Measurements from ENCODE around the gene ART4. TPM values are rescaled to one million over a fixed set of nuclear protein-coding genes. Genes with fewer than 3 reads are reported as not detected.

ART4 gene
- polyA plus RNA-seq, 1 experiment: not detected

DNA sequence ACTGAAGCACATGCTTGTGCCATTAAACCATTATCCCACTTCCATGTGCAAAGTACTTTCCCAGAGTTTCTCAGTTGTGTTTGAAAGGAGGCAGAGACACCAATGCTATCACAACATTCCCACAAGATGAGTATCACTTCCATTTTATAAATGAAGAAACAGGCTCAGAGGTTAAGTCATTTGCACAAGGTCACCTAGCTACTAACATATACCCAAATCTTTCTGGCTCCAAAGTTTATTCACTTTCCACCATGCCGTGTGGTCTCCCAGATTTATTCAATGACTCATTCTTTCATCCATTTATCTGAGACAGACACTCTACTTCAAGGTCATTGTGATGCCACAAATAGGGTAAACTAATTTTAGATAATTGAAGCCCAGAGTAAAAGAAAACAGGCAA lies 9.4 kb downstream of the ART4 start:
- ChIA-PET CTCF (no interaction called here), POLR2A (no interaction called here)
- Histone ChIP-seq H3K9me3 (ENCODE audit: control insufficient read depth, insufficient read depth, low read length) (no peaks in the 10 kb centered on the region), H3K27ac (ENCODE audit: low read depth, low read length) (no peak overlapping the region), H3K27me3 (ENCODE audit: control insufficient read depth, insufficient read depth, low read length) (no peaks in the 10 kb centered on the region), H3K4me3 (ENCODE audit: low read depth, low read length) (no peak overlapping the region)
- TF ChIP-seq, protein P1, sequence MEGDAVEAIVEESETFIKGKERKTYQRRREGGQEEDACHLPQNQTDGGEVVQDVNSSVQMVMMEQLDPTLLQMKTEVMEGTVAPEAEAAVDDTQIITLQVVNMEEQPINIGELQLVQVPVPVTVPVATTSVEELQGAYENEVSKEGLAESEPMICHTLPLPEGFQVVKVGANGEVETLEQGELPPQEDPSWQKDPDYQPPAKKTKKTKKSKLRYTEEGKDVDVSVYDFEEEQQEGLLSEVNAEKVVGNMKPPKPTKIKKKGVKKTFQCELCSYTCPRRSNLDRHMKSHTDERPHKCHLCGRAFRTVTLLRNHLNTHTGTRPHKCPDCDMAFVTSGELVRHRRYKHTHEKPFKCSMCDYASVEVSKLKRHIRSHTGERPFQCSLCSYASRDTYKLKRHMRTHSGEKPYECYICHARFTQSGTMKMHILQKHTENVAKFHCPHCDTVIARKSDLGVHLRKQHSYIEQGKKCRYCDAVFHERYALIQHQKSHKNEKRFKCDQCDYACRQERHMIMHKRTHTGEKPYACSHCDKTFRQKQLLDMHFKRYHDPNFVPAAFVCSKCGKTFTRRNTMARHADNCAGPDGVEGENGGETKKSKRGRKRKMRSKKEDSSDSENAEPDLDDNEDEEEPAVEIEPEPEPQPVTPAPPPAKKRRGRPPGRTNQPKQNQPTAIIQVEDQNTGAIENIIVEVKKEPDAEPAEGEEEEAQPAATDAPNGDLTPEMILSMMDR (IDR thresholded peaks at IDR 0.05; ENCODE audit: low read depth, low read length): no peak
- no peak for DNase-seq (ENCODE audit: low read depth, low spot score)

DNA sequence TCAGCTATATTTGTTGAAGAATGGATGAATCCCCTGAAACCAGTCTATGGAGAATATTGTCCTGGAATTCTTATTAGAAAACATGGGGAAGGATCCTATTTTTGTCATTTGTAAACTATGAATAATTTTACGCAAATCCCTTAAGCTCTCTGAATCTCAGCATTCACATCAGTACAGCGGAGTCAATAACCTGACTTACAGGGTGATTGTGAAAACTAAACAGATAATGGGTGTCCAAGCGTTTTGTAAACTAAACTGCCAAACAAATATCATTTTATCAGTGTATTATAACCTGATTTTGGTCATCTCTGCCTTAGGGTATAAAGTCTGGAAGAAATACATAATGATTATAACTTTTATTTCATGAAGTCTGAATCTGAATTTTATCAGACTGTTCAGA lies 10.0 kb downstream of the ART4 start:
- Histone ChIP-seq H3K4me3 (ENCODE audit: low read depth, low read length) (no peak overlapping the region), H3K27me3 (ENCODE audit: control insufficient read depth, insufficient read depth, low read length) (no peaks in the 10 kb centered on the region), H3K9me3 (ENCODE audit: control insufficient read depth, insufficient read depth, low read length) (no peaks in the 10 kb centered on the region), H3K27ac (ENCODE audit: low read depth, low read length) (no peak overlapping the region)
- ChIA-PET POLR2A (interaction anchor here (0.9 kb wide), 1 partner anchor 162 kb away, joined by 3 read pairs; no protein-coding TSS in a partner anchor), CTCF (interaction anchor here (0.7 to 2.7 kb wide), 2 partner anchors 32 to 162 kb away, joined by 3 to 8 read pairs; no protein-coding TSS in a partner anchor)
- no peak for DNase-seq (ENCODE audit: low read depth, low spot score)
- TF ChIP-seq, protein P1 (IDR thresholded peaks at IDR 0.05; ENCODE audit: low read depth, low read length): no peak

DNA sequence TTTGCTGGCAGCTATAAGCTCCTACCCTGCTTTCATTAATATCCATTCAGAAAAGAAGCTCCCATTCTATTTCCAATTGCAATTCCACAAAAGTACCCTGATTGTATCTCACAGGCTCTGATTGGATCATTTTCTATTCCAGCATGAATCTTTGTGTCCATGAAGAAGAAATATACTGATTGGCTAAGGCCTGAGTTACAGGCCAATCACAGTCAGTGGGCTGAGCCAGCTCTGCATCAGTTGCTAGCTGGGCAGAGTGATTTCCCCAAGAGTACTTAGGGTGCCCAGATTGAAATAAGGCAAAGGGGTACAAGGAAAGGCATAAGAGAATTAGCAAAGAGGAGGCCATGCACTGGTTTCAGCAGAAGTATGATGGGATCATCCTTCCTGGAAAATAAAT lies 14.4 kb downstream of the ART4 start:
- H3K4me3 ChIP-seq (ENCODE audit: low read depth, low read length): no peak overlapping the region
- POLR2A ChIA-PET: no interaction called here
- H3K27ac ChIP-seq (ENCODE audit: low read depth, low read length): no peak overlapping the region
- TF ChIP-seq, protein P1 (IDR thresholded peaks at IDR 0.05; ENCODE audit: low read depth, low read length): no peak
- CTCF ChIA-PET: no interaction called here
- no peak for DNase-seq (ENCODE audit: low read depth, low spot score)
- no peaks in the 10 kb centered on the region for H3K9me3 ChIP-seq (ENCODE audit: control insufficient read depth, insufficient read depth, low read length)
- H3K27me3 ChIP-seq (ENCODE audit: control insufficient read depth, insufficient read depth, low read length): no peaks in the 10 kb centered on the region

DNA sequence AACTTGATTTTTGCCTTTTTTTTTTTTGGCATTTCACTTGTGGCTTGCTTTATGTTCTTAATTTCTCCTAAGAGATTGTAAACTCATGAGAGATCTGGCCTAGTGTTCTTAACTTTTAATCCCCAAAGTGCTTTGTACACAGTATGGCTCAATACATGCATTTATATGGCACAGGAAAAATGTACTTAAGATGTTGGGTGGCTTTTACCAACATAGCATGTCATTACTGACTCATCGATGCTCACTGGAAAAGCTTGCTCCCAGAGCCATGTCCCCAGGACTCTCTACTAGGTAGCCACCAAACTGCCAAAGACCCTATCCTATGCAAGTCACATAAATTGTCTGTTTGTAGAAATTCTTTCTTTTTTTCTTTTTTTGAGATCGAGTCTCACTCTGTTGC lies 16.3 kb downstream of the ART4 start:
- H3K9me3 ChIP-seq (ENCODE audit: control insufficient read depth, insufficient read depth, low read length): no peaks in the 10 kb centered on the region
- POLR2A ChIA-PET: no interaction called here
- TF ChIP-seq, protein P1 (IDR thresholded peaks at IDR 0.05; ENCODE audit: low read depth, low read length): no peak
- no peak overlapping the region for H3K4me3 ChIP-seq (ENCODE audit: low read depth, low read length)
- DNase-seq (ENCODE audit: low read depth, low spot score): no peak
- CTCF ChIA-PET: interaction anchor here (1.0 kb wide), 1 partner anchor 21 kb away, joined by 3 read pairs; no protein-coding TSS in a partner anchor
- no peak overlapping the region for H3K27ac ChIP-seq (ENCODE audit: low read depth, low read length)
- H3K27me3 ChIP-seq (ENCODE audit: control insufficient read depth, insufficient read depth, low read length): no peaks in the 10 kb centered on the region

DNA sequence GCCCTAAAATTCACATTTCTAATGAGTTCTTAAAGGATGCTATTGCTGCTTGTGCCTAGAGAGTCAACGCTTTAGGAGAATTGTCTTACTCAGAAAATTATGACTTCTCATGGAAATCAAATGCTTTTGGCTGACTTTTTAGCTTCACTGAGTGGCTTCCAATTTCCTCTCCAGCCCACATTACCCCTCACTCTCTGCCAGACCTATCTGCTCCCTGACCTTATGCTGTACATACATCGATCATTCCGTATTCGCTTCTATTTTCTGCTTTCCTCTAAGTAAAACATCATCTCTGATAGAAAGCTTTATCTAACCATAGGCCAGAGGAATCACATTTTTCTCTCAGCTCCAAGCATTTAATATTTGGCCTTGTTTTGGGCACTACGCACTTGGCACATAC lies 16.8 kb downstream of the ART4 start:
- no peaks in the 10 kb centered on the region for H3K27me3 ChIP-seq (ENCODE audit: control insufficient read depth, insufficient read depth, low read length)
- no peak overlapping the region for H3K4me3 ChIP-seq (ENCODE audit: low read depth, low read length)
- ChIA-PET CTCF (interaction anchor here (1.0 kb wide), 1 partner anchor 21 kb away, joined by 3 read pairs; no protein-coding TSS in a partner anchor), POLR2A (no interaction called here)
- TF ChIP-seq, protein P1 (IDR thresholded peaks at IDR 0.05; ENCODE audit: low read depth, low read length): no peak
- no peak overlapping the region for H3K27ac ChIP-seq (ENCODE audit: low read depth, low read length)
- no peaks in the 10 kb centered on the region for H3K9me3 ChIP-seq (ENCODE audit: control insufficient read depth, insufficient read depth, low read length)
- DNase-seq (ENCODE audit: low read depth, low spot score): no peak

All from AG04450 (cell line).